DMS53 (cell line): Measurements from ENCODE around the gene RAMACL.

Experiments used
- DNase-seq: peaks from one replicate; lab custom pipeline; 2025; lab: John Stamatoyannopoulos, UW

Gene RAMACL

GRCh38 chr6:166573511-166574216 lies 12.8 kb downstream of the RAMACL start:
- DNase-seq: peak; percentile 39

GRCh38 chr6:166572370-166573261 lies 13.9 kb downstream of the RAMACL start:
- peak; percentile 96 for DNase-seq

GRCh38 chr6:166570929-166571713 lies 15.4 kb downstream of the RAMACL start:
- peak; percentile 7 for DNase-seq

GRCh38 chr6:166569206-166569605 lies 17.3 kb downstream of the RAMACL start:
- no peak for DNase-seq

- DNase-seq: no peak
Observed at GRCh38 chr6:166567813-166568212, 18.7 kb downstream of the RAMACL start.

GRCh38 chr6:166567107-166567506 lies 19.4 kb downstream of the RAMACL start:
- no peak for DNase-seq

GRCh38 chr6:166566026-166567011 lies 20.2 kb downstream of the RAMACL start:
- no peak for DNase-seq

- no peak for DNase-seq
Observed at GRCh38 chr6:166565084-166565967, 21.2 kb downstream of the RAMACL start.

- DNase-seq: no peak
Observed at GRCh38 chr6:166563805-166564204, 22.7 kb downstream of the RAMACL start.

- DNase-seq: no peak
Observed at GRCh38 chr6:166563200-166563599, 23.3 kb downstream of the RAMACL start.

GRCh38 chr6:166562726-166563125 lies 23.8 kb downstream of the RAMACL start:
- DNase-seq: no peak

GRCh38 chr6:166561771-166562359 lies 24.6 kb downstream of the RAMACL start:
- no peak for DNase-seq

GRCh38 chr6:166560222-166560621 lies 26.3 kb downstream of the RAMACL start:
- DNase-seq: no peak

GRCh38 chr6:166559662-166560061 lies 26.8 kb downstream of the RAMACL start:
- no peak for DNase-seq

- DNase-seq: no peak
Observed at GRCh38 chr6:166559211-166559610, 27.3 kb downstream of the RAMACL start.

- DNase-seq: no peak
Observed at GRCh38 chr6:166558156-166559005, 28.1 kb downstream of the RAMACL start.

- peak; percentile 94 for DNase-seq
Observed at GRCh38 chr6:166556863-166557322, 29.6 kb downstream of the RAMACL start.

- DNase-seq: no peak
Observed at GRCh38 chr6:166556336-166556735, 30.1 kb downstream of the RAMACL start.

- no peak for DNase-seq
Observed at GRCh38 chr6:166555086-166555485, 31.4 kb downstream of the RAMACL start.
